NCI-H446 treated with DMSO at 0.1 percent for 48 hours (cell line): ENCODE data around the gene AGRN.
"Not testable (repeated sequence)": the region's sequence is repeated elsewhere in the genome, so short reads cannot be mapped to it uniquely, and the experiment has no call there.

ENCODE experiments used
- DNase-seq: peaks from one replicate; lab custom pipeline; 2025; lab: John Stamatoyannopoulos, UW

AGRN gene

GRCh38 chr1:1092894-1093609 lies 73.1 kb downstream of the AGRN start:
- DNase-seq, result no peak

GRCh38 chr1:1093610-1093943 lies 73.7 kb downstream of the AGRN start:
- DNase-seq, result no peak

GRCh38 chr1:1094981-1095380 lies 75.1 kb downstream of the AGRN start:
- DNase-seq, result no peak

GRCh38 chr1:1096136-1096535 lies 76.2 kb downstream of the AGRN start:
- DNase-seq, result not testable (repeated sequence)

GRCh38 chr1:1098681-1099421 lies 78.9 kb downstream of the AGRN start:
- DNase-seq, result no peak

- no peak for DNase-seq
Observed at GRCh38 chr1:1099506-1100183, 79.7 kb downstream of the AGRN start.

GRCh38 chr1:1100296-1100695 lies 80.4 kb downstream of the AGRN start:
- DNase-seq, result no peak

- no peak for DNase-seq
Observed at GRCh38 chr1:1101503-1101902, 81.6 kb downstream of the AGRN start.

GRCh38 chr1:1104152-1104551 lies 84.2 kb downstream of the AGRN start:
- DNase-seq, result not testable (repeated sequence)
